GM13976 (cell line): ENCODE results near the gene MTLN.
"Not testable (repeated sequence)": the region's sequence is repeated elsewhere in the genome, so short reads cannot be mapped to it uniquely, and the experiment has no call there.

Source experiments
- DNase-seq: peaks from one replicate; pipeline ENCODE4 v3.0.0; 2012; ENCODE audit warnings: low spot score
- CTCF ChIP-seq: IDR thresholded peaks from 2 replicates; pipeline ENCODE4 v1.5.1; 2012; ENCODE audit warnings: borderline replicate concordance, mild to moderate bottlenecking; ENCODE audit not compliant: insufficient read depth; ENCODE audit errors: extremely low read depth, missing control alignments, control extremely low read depth
- in situ Hi-C: fragments of 300-500 bp; cut with MboI; formaldehyde crosslinking; loops from one replicate; pipeline ENCODE4 v1.12.0; 2022; ENCODE audit warnings: low sequenced_read_pairs, mixed read lengths, inconsistent platforms; ENCODE audit not compliant: unreplicated experiment

MTLN gene

GRCh38 chr2:110211938-110212858, at the start of gene MTLN:
MTLN (minus strand) TSS chr2:110212547; CDS start chr2:110212525, 22 bp downstream.
- in situ Hi-C loops, result no loop called here
- DNase-seq, result peak; percentile 86

DNA sequence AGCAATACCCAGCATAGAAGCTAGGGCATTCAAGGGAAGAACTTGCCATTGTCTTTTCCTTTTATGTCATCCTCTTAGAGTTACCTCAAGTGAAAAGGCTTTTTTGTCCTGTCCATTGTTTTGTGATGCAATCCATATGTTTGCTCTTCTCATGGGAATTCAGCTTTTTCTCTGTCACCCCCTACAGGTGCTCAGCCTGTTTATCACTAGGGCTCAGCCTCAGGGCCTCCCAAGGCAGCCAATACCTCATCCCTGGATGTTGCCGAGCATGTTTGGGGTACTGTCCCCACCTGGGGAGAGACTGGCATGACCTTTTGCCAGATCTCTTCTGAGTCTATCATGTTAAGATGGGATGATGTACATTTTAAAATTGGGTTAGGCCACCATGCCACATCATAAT, 49.6 kb upstream of the MTLN start:
- DNase-seq, in situ Hi-C loops: not testable (repeated sequence)

More at GRCh38 chr2:110211938-110212858, at the start of gene MTLN:
- no peak for TF ChIP-seq CTCF

DNA sequence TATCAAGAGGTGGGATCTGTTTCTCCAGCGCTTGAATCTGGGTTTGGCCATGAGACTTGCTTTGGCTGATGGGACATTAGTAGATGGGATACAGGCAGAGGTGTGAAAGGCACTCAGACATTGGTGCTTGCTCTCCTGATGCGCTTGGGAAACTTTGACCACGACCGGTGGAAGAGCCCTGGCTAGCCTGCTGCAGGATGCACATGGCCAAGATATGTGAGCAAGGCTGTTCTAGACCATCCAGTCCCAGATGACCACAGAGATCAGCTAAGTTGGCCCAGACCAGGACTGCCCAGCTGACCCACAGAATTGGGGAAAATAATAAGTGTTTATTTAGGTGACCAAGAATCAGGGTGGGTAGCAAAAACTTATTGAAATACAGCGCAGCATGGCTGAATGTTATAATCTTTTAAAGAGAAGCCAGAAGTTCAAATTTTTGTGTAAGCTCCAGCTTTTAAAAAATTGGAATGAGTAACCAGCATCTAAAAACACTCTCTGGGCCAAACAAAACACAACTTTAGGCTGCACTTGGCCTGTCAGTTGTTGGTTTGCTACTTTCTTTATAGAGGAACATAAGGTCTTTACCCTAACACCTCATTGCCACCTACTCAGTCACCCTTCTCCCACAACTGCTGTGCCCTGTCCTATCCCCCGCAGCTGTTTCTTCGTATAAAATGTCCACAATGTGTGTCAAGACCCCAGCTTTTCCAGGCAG, 35.9 kb upstream of the MTLN start:
- in situ Hi-C loops, result not testable (repeated sequence)

GRCh38 chr2:110245488-110246435, 33.4 kb upstream of the MTLN start:
- DNase-seq, in situ Hi-C loops: not testable (repeated sequence)

More for the DNA sequence above, 35.9 kb upstream of the MTLN start:
- DNase-seq, result not testable (repeated sequence)

GRCh38 chr2:110243283-110243682, 30.9 kb upstream of the MTLN start:
- in situ Hi-C loops, result not testable (repeated sequence)

DNA sequence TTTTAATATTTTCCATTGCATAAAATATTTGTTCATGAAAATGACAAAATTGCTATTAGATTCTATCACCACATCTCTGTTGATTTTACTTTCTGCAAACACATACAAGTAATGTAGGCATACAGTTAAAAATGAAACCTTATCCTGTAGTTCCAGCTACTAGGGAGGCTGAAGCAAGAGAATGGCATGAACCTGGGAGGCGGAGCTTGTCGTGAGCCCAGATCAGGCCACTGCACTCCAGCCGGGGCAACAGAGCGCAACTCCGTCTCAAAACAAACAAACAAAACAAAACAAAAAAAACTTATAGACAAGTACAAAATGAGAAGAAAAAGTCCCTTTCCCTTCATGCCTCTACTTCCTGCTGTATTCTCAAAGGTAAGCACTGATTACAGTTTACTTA, 22.2 kb upstream of the MTLN start:
- in situ Hi-C loops, DNase-seq: not testable (repeated sequence)

More at GRCh38 chr2:110243283-110243682, 30.9 kb upstream of the MTLN start:
- not testable (repeated sequence) for DNase-seq

- DNase-seq, in situ Hi-C loops: not testable (repeated sequence)
Observed at GRCh38 chr2:110229886-110230285, 17.5 kb upstream of the MTLN start.

DNA sequence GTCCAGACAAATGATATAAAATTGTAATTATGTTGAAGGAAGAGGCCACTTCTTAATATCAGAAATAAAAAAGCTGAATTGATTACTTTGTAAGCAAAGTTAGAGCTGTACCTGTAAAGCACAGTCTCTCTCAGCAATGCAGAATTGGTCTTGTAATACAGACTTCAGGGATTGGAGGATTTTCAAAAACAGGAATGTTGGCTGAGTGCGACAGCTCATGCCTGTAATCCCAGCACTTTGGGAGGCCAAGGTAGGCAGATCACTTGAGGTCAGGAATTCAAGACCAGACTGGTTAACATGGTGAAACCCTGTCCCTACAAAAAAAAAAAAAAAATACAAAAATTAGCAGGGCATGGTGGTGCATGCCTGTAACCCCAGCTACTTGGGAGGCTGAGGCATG, 10.3 kb upstream of the MTLN start:
- in situ Hi-C loops, DNase-seq: not testable (repeated sequence)

DNA sequence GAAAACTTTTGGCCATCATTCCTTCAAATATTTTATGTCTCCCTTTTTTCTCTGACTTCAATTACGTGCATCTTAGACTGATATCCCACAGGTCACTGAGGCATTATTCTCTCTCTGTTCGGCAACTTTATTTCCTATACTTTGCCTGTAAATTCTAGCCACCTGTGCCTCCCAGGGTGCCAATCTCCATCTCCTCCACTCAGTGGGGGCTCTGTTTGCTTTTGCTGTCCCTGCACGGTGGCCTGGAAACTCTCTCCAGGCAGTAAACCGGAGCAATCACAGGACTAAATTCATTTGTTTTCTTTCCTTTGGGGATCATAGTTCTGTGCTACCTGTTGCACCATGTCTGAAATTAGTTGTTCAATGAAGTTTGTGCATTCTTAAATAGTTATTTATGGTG, 9.6 kb upstream of the MTLN start:
- no peak for TF ChIP-seq CTCF
- in situ Hi-C loops, result no loop called here
- DNase-seq, result no peak

GRCh38 chr2:110220190-110220564, 7.8 kb upstream of the MTLN start:
- no peak for DNase-seq
- TF ChIP-seq CTCF, result no peak
- in situ Hi-C loops, result no loop called here
